C4-2B (cell line): ENCODE measurements around the gene RNF41.

Experiments
- CTCF ChIP-seq: fragments of 450-650 bp; conservative IDR thresholded peaks from 2 replicates; pipeline ENCODE4 v1.5.1; 2017; ENCODE audit warnings: mild to moderate bottlenecking
- ZFX ChIP-seq: fragments of 450-650 bp; IDR thresholded peaks from 2 replicates; pipeline ENCODE4 v1.6.1; 2017

GRCh38 chr12:56267443-56268071 lies 45.8 kb upstream of the RNF41 start:
- TF ChIP-seq CTCF = no peak
- TF ChIP-seq ZFX = no peak
